Endothelial cell of umbilical vein (primary cell): ENCODE data around the gene UBE2I. TPM values are rescaled to one million over a fixed set of nuclear protein-coding genes. Genes with fewer than 3 reads are reported as not detected.

Experiments used
- BruUV-seq: library from RNA; stranded (reverse); fragments of 400-500 nt; replicated peaks from 2 replicates; lab custom pipeline; 2021; lab: Mats Ljungman, UMichigan
- CTCF ChIA-PET: fragments of 300-600, 350-600 bp; sonication (Branson Sonifier 250); formaldehyde crosslinking; loops from one replicate; lab custom pipeline; 2021; ENCODE audit warnings: antibody characterized with exemption, inconsistent platforms; lab: Charles Lee
- POLR2A ChIA-PET: fragments of 300-600, 350-600 bp; sonication (Branson Sonifier 250); formaldehyde crosslinking; loops from one replicate; lab custom pipeline; 2021; ENCODE audit warnings: antibody characterized with exemption, inconsistent platforms; lab: Charles Lee
- DNase-seq: peaks from one replicate; pipeline ENCODE4 v3.0.0-alpha.2; 2011; ENCODE audit warnings: low read depth, low spot score
- FAIRE-seq: peaks from 2 replicates; lab custom pipeline; 2011; peaks lifted over from hg19 to GRCh38; lab: Jason Lieb, UNC
- H2AFZ ChIP-seq: 2 replicates; pipeline ENCODE4 v1.6.0; 2012; ENCODE audit warnings: low read depth, low read length, control low read depth, inconsistent platforms
- H3K27ac ChIP-seq: 2 replicates; pipeline ENCODE4 v1.5.1; 2011; ENCODE audit warnings: low read depth, mild to moderate bottlenecking, control low read depth, low read length, moderate library complexity; ENCODE audit not compliant: insufficient read depth
- H3K27me3 ChIP-seq, 2 experiments: 2 replicates each; pipeline versions ENCODE4 v1.6.0 to v1.6.1; 2011; ENCODE audit warnings: low read length in 2 of 2, mixed read lengths in 1 of 2; ENCODE audit not compliant: control insufficient read depth in 2 of 2, insufficient read depth in 2 of 2
- H3K36me3 ChIP-seq, 2 experiments: 2 replicates in 1 of 2; 3 replicates in 1 of 2; pipeline ENCODE4 v1.5.1; 2011; ENCODE audit warnings: low read length in 2 of 2, mild to moderate bottlenecking in 1 of 2, moderate library complexity in 1 of 2; ENCODE audit not compliant: control insufficient read depth in 2 of 2, insufficient read depth in 2 of 2; ENCODE audit errors: extremely low read depth in 1 of 2
- H3K4me1 ChIP-seq: 3 replicates; pipeline ENCODE4 v1.5.1; 2011; ENCODE audit warnings: mild to moderate bottlenecking, low read length; ENCODE audit not compliant: control insufficient read depth, insufficient read depth; ENCODE audit errors: extremely low read depth
- H3K4me2 ChIP-seq: 2 replicates; pipeline ENCODE4 v1.6.1; 2011; ENCODE audit warnings: low read length, control low read depth, mixed read lengths; ENCODE audit not compliant: insufficient read depth
- H3K4me3 ChIP-seq, 3 experiments: fragments of 200-600 bp in 1 of 3; sonication (generic), shearing (Covaris generic) in 1 of 3; replicated peaks in 1 of 3; 2 replicates each; pipeline ENCODE4 v1.5.1; 2011 to 2016; ENCODE audit warnings: control low read depth in 3 of 3, low read length in 3 of 3, mild to moderate bottlenecking in 2 of 3, inconsistent platforms in 1 of 3, low read depth in 1 of 3, moderate library complexity in 1 of 3; ENCODE audit not compliant: insufficient read depth in 1 of 3
- H3K79me2 ChIP-seq: 2 replicates; pipeline ENCODE4 v1.6.0; 2012; ENCODE audit warnings: low read length, inconsistent platforms; ENCODE audit not compliant: control insufficient read depth, insufficient read depth
- H3K9ac ChIP-seq: replicated peaks from 2 replicates; pipeline ENCODE3; 2011; ENCODE audit warnings: low read length, control low read depth; ENCODE audit not compliant: insufficient read depth; ENCODE audit errors: extremely low read depth
- H3K9me1 ChIP-seq: replicated peaks from 3 replicates; pipeline ENCODE4 v1.6.0; 2011; ENCODE audit warnings: mild to moderate bottlenecking, low read length; ENCODE audit not compliant: control insufficient read depth, insufficient read depth; ENCODE audit errors: extremely low read depth
- H3K9me3 ChIP-seq: replicated peaks from 2 replicates; pipeline ENCODE4 v1.5.1; 2012; ENCODE audit warnings: low read length, inconsistent platforms; ENCODE audit not compliant: control insufficient read depth, insufficient read depth
- H4K20me1 ChIP-seq: replicated peaks from 2 replicates; pipeline ENCODE3; 2011; ENCODE audit warnings: mild to moderate bottlenecking, low read length; ENCODE audit not compliant: control insufficient read depth, insufficient read depth; ENCODE audit errors: extremely low read depth
- CTCF ChIP-seq, 2 donors: IDR thresholded peaks; 1 replicate in 1 of 2; 2 replicates in 1 of 2; pipeline ENCODE4 v1.5.1; 2011; ENCODE audit warnings: low read length in 2 of 2, mild to moderate bottlenecking in 2 of 2, moderate library complexity in 2 of 2, control low read depth in 1 of 2, inconsistent platforms in 1 of 2, low read depth in 1 of 2; ENCODE audit not compliant: insufficient read depth in 1 of 2; ENCODE audit errors: extremely low read depth in 1 of 2
- EZH2 ChIP-seq: IDR thresholded peaks from 2 replicates; pipeline ENCODE4 v1.6.1; 2012; ENCODE audit warnings: borderline replicate concordance, low read depth, mild to moderate bottlenecking, moderate library complexity, low read length, inconsistent platforms; ENCODE audit not compliant: severe bottlenecking
- FOS ChIP-seq: IDR thresholded peaks from 2 replicates; pipeline ENCODE4 v1.6.1; 2011; ENCODE audit warnings: mild to moderate bottlenecking, low read length, moderate library complexity, borderline replicate concordance; ENCODE audit not compliant: insufficient read depth
- GATA2 ChIP-seq: IDR thresholded peaks from 2 replicates; pipeline ENCODE4 v1.7.0; 2011; ENCODE audit warnings: low read depth, mild to moderate bottlenecking, moderate library complexity, mixed read lengths, low read length; ENCODE audit not compliant: insufficient read length, insufficient read depth
- JUN ChIP-seq: IDR thresholded peaks from 2 replicates; pipeline ENCODE4 v1.6.1; 2011; ENCODE audit warnings: borderline replicate concordance, low read depth; ENCODE audit not compliant: insufficient read length, insufficient read depth
- MAX ChIP-seq: IDR thresholded peaks from 2 replicates; pipeline ENCODE4 v1.6.1; 2011; ENCODE audit not compliant: insufficient read depth, insufficient read length
- MYC ChIP-seq: IDR thresholded peaks from one replicate; pipeline ENCODE4 v1.6.1; 2011; ENCODE audit warnings: mild to moderate bottlenecking, low read depth, low read length
- POLR2A ChIP-seq: IDR thresholded peaks from 2 replicates; pipeline ENCODE4 v1.6.1; 2012; ENCODE audit warnings: low read depth, mild to moderate bottlenecking, control low read depth, low read length
- POLR2AphosphoS5 ChIP-seq: IDR thresholded peaks from 2 replicates; pipeline ENCODE4 v1.6.1; 2012; ENCODE audit warnings: low read depth, mild to moderate bottlenecking, control low read depth, low read length, moderate library complexity; ENCODE audit not compliant: insufficient read depth
- dilution Hi-C: fragments of 300-500 bp; cut with MboI; formaldehyde crosslinking; loops from one replicate; pipeline ENCODE4 v1.15.0; 2019; ENCODE audit warnings: low sequenced_read_pairs; ENCODE audit not compliant: extremely low pct_ligation_motif_present
- intact Hi-C: fragments of 100-400 bp; cut with micrococcal nuclease; formaldehyde crosslinking; loops from one replicate; pipeline ENCODE4 v1.10.0; 2022
- polyA plus RNA-seq, 4 experiments: library from polyadenylated mRNA; depleted of rRNA in 3 of 4; stranded (reverse) in 3 of 4; unstranded in 1 of 4; fragments of >200 nt; gene quantifications; 2 replicates each; pipeline versions ENCODE4 v1.2.1 to v1.2.3, GENCODE V29; 2011 to 2012; ENCODE audit warnings: missing spikeins in 1 of 4
- total RNA-seq: library from RNA; stranded (reverse); gene quantifications from 2 replicates; pipeline ENCODE4 v1.2.3, GENCODE V29; 2021

UBE2I gene
- total and polyA plus RNA-seq, 2 donors (not counting 3 experiments of a cell fraction or from before 2014, with no cell fraction given): 122 to 233 TPM

GRCh38 chr16:1326391-1326790 is 17.0 kb downstream of the UBE2I start:
- Histone ChIP-seq H3K9me1 (no peaks in the 10 kb centered on the region), H2AFZ (no peak overlapping the region), H4K20me1 (no peaks in the 10 kb centered on the region), H3K4me3 (no peak overlapping the region), H3K36me3 (peaks cover 3 to 19% of the 10 kb centered on the region in 2 experiments), H3K4me2 (no peak overlapping the region), H3K9me3 (no peaks in the 10 kb centered on the region), H3K9ac (no peak overlapping the region), H3K27ac (no peak overlapping the region), H3K79me2 (no peaks in the 10 kb centered on the region), H3K27me3 (peaks cover 3 to 7% of the 10 kb centered on the region in 2 experiments), H3K4me1 (peaks cover 1% of the 10 kb centered on the region)
- DNase-seq (no peak), FAIRE-seq (no peak)
- BruUV-seq: no TSS peak
- CTCF ChIA-PET: interaction anchor here (1.0 kb wide), 1 partner anchor 10 kb away, joined by 3 read pairs; no protein-coding TSS in a partner anchor
- dilution Hi-C loops (no loop called here), intact Hi-C loops (no loop called here)
- POLR2A ChIA-PET: no interaction called here
- TF ChIP-seq FOS: no peak
- no peak for TF ChIP-seq CTCF (IDR thresholded peaks at IDR 0.05; ENCODE audit: extremely low read depth in 1 of 2, insufficient read depth in 1 of 2, low read depth in 1 of 2, low read length in 2 of 2)
- no peak for TF ChIP-seq JUN

- FAIRE-seq (no peak), DNase-seq (no peak)
- Histone ChIP-seq H3K36me3 (peaks cover 3 to 15% of the 10 kb centered on the region in 2 experiments), H3K27me3 (peaks cover 10 to 13% of the 10 kb centered on the region in 2 experiments), H3K4me2 (no peak overlapping the region), H4K20me1 (no peaks in the 10 kb centered on the region), H3K79me2 (no peaks in the 10 kb centered on the region), H3K9ac (no peak overlapping the region), H3K9me1 (no peaks in the 10 kb centered on the region), H3K27ac (no peak overlapping the region), H3K9me3 (no peaks in the 10 kb centered on the region), H3K4me3 (no peak overlapping the region), H3K4me1 (peaks cover 8% of the 10 kb centered on the region), H2AFZ (no peak overlapping the region)
- no TSS peak for BruUV-seq
- dilution Hi-C loops (no loop called here), intact Hi-C loops (no loop called here)
- ChIA-PET CTCF (interaction anchor here (0.6 kb wide), 1 partner anchor 9 kb away, joined by 3 read pairs; no protein-coding TSS in a partner anchor), POLR2A (no interaction called here)
- no peak for TF ChIP-seq CTCF (IDR thresholded peaks at IDR 0.05; ENCODE audit: extremely low read depth in 1 of 2, insufficient read depth in 1 of 2, low read depth in 1 of 2, low read length in 2 of 2)
- TF ChIP-seq MYC: no peak
- TF ChIP-seq MAX: no peak
- TF ChIP-seq JUN: no peak
- TF ChIP-seq POLR2AphosphoS5: no peak
- no peak for TF ChIP-seq GATA2
- no peak for TF ChIP-seq FOS
- TF ChIP-seq EZH2: no peak
- no peak for TF ChIP-seq POLR2A
Observed at GRCh38 chr16:1326946-1327618, 17.6 kb downstream of the UBE2I start.
